Inferior parietal cortex (tissue), 1 donor: Measurements from ENCODE around the gene DENND1B.
"Not testable (repeated sequence)": the region's sequence is repeated elsewhere in the genome, so short reads cannot be mapped to it uniquely, and the experiment has no call there.

Source experiments
- DNase-seq: peaks from one replicate; pipeline ENCODE4 v3.0.0-alpha.2; 2016; ENCODE audit errors: extremely low spot score

Gene DENND1B

DNA sequence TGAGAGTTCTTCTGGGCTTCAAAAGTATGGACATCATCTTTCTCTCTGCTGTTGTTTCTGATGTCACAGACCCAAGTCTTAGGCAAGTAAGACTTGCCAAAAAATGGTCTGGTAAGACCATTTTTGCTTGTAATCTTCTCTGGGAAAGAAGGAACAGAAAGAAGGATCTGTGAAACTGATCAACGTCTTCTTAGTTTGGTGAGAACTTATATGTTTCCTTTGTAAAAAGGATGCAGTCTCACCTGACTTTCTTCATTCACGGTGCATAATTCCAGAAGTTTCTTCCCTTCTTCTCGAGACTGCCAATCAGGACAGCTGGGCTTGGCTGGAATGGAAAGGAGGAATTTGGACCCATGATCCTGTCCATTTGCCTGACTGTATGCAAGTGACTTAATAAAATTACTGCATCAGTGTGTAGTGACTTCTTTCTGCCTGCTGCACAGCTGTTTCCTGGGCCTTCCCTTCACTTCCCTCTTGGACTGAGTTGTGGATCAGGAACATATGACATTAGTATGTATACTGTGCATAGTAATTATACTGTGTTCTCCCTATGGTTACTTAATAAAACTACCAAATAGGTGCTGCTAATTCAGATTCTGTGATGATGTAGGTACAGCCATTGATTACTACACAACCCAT is 7.6 kb upstream of the DENND1B start:
- no peak for DNase-seq

DNA sequence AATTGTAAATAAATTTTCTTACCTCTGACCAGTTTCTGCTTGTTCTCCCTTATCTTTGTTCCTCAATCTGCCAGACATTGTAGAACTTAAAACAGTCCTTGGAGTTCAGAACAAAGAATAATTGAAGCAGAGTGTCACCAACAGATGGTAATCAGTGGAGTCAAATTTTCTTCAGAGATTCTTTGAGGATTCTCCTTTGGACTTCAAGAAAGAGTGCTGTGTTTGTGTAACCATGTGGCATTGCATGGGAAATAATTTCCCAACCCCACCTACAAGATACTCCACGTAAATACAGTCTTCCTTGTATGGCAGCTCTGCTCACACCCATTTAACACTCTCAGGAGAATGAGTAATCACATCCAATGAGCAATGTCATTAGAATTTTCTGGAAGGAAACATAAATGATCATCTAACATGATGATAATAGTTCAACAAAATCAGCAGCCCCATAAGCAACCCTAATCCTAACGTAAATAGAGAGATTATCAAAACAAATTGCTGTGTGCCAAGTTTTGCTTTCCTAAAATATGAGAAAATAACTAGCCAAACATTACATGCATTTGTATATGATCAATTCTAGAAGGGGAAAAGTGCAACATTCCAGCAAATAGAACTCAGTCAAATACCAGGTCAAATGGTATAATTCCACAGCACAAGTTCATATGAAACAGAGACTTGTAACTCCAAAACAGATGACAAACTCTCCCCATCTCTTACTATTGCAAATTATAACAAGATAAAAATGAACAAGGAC is 6.9 kb upstream of the DENND1B start:
- DNase-seq = no peak

DNA sequence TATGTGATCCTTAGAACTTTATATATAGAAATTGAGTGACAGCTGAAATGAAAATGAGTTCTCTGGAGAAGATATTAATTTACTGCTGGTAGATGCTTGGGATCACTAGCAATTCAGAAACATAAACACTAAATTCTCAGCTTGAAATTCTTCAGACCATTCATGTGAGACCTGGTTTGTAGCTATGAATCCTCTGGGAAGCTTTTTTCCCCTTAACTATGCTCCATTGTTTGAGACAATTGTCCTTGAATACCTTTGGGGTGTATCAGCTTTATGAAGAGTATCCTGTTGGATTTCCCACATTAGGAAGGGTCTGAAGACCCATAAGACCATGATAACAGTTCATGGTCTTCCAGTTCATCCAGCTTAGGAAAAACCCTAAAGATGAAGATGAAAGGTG is 4.6 kb upstream of the DENND1B start:
- DNase-seq = no peak

DNA sequence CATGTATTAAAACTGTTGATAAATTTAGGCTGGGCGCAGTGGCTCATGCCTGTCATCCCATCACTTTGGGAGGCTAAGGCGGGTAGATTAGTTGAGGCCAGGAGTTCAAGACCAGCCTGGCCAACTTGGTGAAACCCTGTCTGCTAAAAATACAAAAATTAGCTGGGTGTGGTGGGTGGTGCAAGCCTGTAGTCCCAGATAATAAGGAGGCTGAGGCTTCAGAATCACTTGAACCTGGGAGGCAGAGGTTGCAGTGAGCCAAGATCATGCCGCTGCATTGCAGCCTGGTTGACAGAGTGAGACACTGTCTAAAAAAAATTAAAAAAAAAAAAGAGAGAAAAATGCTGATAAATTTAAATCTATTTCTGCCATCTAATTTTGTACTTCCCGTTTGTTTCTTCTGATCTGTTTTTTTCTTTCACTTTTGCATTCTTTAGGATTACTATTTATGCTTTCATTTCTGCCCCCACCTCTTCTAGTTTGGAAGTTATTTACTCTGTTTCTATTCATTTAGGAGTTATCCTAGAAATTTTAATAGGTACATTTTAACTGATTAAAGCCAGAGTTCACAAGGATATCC is 3.2 kb upstream of the DENND1B start:
- DNase-seq = no peak

DNA sequence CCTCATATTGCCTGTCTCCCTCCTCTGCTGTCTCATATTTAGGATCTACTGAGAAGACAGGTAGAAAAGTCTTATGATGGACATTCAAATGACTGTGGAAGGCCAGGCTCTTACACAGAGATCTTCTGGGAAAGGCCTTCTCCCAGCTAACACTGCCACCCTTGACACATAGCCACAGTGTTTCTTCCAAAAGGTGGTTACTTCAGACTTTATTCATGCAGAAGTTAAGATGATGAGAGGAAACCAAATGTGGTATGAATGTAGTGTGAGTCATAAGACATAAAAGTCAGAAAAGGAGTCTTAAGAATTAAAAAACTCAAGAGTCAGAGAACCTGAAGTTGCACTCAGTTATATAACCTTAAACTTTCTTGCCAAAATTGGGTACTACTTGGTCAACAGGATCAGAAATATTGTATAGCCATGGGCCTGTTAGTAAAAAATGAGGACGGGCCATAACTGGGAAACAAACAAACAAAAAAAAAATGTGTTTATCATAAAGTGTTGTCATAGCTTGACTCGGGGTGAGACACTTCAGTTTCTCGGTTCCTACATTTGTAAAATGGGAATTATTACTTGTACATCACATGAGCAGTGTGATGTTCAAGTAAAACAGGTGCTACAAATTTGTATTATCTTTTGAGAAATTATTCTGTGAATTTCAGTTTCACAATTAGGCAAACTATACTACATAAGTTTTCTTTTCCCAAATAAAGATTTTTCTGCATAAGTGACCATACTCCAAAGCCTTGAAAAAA is 1.2 kb upstream of the DENND1B start:
- DNase-seq = no peak

DNA sequence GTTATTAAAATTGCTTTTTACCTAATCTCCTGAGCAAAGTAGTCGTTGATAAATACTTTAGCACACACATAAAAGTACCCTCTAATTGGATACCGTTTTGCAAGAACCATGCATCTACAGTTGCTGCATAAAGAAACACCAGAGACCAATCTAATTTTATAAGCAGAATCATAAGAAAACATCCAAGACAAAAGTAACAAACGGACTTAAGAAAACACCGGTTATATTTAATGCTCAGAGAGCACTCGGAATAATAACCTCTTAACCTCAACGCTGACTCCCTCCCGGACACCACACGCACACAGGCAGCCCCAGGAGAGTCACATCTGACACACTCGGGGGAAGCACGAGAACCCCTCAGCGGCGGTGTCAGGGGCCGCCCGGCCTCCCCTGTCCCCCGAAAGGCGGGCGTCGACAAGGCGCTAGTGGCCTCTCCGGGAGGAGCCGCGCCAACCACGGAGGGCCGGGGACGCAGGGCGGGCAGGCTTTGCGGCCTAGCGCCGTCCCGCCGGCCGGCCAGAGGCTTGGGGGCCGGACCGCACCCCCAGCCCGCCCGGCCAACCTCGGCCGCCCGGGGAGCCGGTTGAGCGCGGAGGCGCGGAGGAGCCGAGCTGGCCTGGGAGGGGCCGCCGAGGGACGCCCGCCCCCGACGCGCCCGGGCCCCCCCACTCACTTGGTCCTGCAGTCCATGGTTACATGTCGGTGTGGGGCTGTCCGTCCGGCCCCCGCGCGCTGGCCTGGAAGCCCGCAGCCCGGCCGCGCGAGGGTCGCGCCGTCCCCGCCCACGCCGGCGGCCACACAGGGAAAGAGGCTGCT is 606 bp downstream of the DENND1B start:
- no peak for DNase-seq

DNA sequence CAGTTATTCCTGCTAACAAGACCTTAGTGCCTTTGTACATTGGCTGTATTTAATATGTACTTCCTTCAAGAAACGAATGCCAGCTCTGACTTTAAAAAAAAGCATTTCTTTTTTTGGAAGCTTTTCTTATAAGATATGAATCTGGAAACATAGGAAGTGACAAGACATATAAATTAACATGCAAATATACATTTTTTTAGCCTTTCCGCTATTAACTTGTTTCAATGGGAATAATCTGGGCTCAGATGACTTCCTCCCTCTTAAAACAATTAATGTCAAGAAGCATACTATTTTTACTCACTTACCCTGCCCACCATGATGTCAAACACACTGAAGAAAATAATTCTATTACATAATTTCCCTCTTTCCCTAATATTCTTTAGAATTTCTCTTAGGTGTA is 1.4 kb downstream of the DENND1B start:
- DNase-seq = no peak

DNA sequence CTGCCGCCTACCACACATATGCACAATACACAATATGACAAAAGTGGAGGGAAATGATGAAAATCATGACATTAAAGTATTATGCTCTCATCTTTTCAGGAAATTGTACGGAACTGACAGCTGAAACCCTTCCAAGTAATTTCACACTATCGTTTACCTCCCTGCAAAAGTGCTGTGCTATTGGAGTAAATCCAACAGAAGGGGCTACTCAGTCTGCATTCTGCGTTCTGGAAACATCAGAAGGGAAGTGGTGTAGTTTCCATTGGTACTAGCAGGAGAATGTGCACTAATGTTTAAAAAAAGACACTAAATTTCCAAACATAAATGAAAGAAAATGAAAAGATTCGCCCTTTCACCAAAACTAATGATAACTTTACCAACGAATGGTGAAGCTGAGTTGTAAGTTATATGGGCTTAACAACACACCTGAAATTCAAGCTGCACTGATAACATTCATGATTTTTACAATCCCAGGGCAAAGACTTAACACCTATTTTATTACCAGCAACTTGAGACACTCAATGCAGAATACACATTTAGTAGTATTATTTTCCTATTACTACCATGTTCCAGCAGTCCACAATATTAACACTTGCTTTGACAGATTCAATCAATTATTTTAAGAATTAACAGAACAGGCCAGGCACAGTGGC is 3.2 kb downstream of the DENND1B start:
- DNase-seq = no peak

DNA sequence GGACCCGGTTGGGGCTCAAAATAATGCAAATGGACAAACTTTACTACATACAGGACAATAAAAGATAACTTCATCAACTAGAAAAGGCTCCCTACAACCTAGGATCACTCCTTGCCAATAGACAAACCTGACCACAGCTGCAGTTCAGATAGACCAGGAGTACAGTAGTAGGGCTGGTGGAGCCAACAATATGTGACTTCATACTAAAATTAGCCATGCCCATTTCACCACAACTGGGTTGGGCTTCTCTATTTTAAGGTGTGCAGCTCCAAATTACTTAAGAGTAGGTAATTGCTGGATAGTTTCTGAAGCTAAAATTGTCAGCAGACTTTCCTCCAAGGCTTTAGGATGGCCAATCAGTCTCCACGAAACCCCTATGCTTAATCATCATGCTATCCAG is 3.9 kb downstream of the DENND1B start:
- no peak for DNase-seq

DNA sequence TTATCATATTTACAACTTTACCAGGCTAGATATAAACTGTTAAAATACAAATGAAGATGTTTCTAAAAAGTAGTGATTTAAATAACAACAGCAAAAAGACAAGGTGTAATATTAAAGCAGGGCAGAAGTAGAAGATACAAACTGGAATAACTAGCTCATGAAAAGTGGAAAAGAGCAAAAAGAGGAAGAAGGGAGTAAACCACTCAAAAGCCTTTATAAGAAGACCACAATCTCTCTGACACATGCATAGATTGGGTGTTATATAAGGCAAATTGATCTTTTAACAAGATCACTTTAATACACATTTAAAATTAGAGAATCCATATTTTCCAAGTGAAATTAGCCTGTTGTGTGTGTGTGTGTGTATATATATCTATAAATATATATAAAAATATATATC is 5.0 kb downstream of the DENND1B start:
- DNase-seq = no peak

DNA sequence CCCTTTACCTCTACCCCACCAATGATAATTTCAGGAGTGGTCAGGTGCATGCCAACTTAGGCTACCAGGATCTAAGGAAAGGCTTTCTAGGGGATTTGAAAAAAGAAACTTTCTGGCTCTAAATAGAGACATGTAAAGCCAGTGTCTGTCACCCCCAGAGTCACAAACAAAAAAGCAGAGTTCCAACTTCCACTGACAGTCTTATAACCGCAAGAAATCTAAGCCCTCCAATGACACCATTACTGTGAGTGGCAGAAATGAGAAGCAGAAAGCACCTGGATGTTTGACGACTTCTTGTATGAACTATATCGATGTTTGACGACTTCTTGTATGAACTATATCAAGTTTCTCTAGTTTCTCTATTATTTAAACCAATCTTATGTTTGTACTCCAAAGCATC is 6.0 kb downstream of the DENND1B start:
- DNase-seq = no peak

DNA sequence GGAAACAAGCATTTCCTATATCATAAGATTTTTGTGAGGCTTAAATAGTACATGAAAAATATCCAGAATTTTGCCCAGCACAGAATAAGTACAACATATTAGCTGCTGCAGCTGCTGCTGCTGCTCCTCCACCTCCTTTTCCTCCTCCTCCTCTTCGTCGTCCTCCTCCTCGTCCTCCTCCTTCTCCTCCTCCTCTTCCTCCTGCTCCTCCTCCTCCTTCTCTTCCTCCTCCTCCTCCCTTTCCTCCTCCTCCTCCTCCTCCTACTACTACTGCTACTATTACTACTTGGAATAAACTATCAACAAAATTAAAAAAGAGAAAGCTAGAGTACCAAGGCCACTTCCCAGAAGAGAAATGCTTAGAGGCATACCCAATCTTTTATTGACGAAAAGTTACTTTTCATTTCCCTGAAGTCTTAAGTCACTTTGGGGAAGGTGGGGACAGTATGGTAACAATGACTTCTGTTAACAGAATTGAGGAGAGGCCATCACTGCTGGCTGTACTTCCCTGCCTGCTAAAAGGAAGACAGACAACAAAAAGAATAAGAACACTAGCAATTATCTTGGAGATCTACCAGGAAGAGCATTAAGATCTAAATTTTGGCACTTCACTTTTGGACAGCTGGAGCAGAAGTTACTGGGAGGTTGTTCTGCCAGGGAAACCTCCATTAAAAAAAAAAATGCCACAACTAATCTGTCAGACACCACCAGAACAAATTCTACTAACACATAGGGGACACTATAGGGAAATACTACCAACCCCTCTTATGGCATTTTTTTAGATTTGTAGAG is 7.1 kb downstream of the DENND1B start:
- no peak for DNase-seq

DNA sequence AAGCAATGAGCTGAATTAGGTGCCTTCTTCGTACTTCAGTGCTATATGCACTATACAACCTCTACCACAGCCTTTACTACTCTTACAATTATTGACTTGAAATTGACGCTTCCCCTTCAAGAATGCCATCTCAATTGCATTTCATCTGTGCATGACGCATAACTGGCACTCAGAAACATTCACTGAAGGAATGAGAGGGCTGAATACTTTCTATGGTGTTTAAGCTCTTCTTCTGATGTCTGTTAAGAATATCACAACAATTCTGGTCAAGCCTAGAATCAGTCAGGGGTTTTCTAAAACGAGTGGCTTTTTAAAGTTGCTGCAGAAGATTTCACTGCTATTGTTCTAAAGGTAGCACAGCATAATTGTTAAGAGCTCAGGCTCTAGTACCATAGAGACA is 11.5 kb downstream of the DENND1B start:
- DNase-seq = no peak

DNA sequence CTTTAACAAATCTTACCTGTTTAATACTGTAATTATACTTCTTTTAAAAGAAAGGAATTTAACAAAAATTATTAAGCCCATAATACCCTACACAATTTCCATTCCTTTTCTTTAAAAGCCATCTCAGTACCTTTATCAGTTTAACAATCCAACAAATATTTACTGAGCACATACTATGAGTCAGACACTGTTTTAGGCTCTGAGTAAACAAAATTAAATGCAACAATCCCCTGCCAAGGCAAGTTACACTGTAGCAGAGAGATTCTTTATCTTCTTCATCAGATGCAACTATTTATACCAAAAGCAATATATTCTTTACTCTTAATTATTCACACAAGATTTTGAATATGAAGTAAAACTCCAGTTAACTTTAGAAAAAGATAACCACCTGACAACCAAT is 12.0 kb downstream of the DENND1B start:
- no peak for DNase-seq

DNA sequence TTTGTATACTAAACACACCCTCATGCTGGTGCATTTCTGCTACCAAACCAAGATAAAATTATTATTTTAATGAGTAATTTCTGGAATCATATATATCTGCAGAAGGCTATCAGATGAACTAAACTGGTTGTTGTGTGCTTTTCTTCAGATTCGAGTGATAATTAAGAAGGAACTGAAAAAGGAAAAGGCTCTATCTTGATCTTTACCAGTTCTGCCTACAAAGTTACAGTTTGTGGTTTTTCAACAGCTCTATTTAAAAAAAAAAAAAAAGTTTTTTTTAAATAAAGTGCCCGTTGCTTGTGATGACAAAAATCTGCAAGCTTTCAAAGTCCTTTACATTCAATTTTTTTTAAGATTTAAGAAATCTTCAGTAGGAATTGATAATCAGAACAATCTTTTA is 13.6 kb downstream of the DENND1B start:
- no peak for DNase-seq

DNA sequence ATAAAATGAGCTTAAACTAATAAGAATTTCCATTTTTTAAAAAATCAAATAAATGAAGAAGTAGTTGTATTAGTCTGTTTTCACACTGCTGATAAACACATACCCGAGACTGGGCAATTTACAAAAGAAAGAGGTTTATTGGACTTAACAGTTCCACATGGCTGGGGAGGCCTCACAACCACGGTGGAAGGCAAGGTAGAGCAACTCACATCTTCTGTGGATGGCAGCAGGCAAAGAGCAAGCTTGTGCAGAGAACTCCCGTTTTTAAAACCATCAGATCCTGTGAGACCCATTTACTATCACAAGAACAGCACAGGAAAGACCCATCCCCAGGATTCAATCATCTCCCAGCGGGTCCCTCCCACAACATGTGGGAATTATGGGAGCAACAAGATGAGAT is 19.7 kb downstream of the DENND1B start:
- DNase-seq = not testable (repeated sequence)

DNA sequence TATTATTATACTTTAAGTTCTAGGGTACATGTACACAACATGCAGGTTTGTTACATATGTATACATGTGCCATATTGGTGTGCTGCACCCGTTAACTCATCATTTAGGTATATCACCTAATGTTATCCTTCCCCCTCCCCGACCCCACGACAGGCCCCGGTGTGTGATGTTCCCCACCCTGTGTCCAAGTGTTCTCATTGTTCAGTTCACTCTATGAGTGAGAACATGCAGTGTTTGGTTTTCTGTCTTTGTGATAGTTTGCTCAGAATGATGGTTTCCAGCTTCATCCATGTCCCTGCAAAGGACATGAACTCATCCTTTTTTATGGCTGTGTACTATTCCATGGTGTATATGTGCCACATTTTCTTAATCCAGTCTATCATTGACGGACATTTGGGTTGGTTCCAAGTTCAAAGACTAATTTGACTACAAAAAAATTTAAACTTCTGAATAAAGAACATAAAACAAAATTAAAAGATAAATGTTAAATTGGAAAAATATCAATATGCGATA is 22.6 kb downstream of the DENND1B start:
- not testable (repeated sequence) for DNase-seq

DNA sequence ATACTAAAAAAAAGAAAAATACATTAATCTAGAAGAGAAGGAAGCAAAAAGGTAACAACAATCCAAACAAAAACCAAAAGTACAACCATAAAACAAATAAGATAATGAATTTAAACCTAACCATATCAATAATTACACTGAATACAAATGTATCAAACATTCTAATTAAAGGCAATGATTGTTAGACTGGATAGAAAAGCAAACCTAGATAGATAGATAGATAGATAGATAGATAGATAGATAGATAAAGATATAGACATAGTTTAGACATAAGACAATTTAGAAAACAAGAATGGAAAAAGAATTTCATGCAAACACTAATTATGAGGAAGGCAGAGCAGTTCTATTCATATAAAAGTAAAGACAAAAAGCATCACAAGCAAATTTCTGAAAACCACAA is 24.9 kb downstream of the DENND1B start:
- no peak for DNase-seq

DNA sequence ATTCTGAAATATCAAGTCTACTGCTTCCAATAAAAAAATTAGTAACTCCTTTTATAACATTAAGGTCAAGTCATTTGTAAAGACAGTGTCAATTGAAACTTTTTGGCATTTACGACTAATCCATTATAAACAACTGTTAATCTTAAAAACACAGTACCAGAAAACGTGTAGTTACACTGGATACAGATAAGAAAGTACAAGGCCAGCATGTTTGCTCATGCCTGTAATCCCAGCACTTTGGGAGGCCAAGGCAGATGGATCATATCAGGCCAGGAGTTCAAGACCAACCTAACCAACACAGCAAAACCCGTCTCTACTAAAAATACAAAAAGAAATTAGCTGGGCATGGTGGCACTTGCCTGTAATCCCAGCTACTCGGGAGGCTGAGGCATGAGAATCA is 29.4 kb downstream of the DENND1B start:
- DNase-seq = no peak

DNA sequence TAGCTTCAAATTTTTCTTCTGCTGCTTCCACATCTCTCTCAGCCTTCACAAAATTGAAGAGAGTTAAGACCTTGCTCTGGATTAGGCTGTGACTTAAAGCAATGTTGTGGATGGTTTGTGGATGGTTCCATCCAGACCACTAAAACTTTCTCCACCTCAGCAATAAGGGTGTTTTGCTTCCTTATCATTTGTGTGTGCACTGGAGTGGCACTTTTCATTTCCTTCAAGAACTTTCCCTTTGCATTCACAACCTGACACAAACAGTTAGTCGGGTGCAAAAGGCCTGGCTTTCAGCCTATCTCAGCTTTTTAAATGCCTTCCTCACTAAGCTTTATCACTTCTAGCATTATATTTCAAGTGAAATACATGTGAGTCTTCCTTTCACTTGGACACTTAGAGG is 30.3 kb downstream of the DENND1B start:
- DNase-seq = no peak
